Esophagus muscularis mucosa (tissue), 4 donors: ENCODE results near the gene ZNF546.

Experiments used
- EP300 ChIP-seq: sonication (generic); formaldehyde crosslinking; IDR thresholded peaks from one replicate; pipeline ENCODE4 v1.6.1; 2017; ENCODE audit warnings: antibody characterized with exemption
- POLR2A ChIP-seq: fragments of 450-650 bp; IDR thresholded peaks from one replicate; pipeline ENCODE4 v1.6.1; 2017; ENCODE audit warnings: antibody characterized with exemption, moderate library complexity, mild to moderate bottlenecking, low read depth
- POLR2AphosphoS5 ChIP-seq, 2 donors: sonication (generic); formaldehyde crosslinking; IDR thresholded peaks; one replicate each; pipeline ENCODE4 v1.6.1; 2017; ENCODE audit warnings: antibody characterized with exemption in 2 of 2
- TF ChIP-seq, protein P1 (sequence below), 3 experiments: fragments of 200-600 bp in 2 of 3; fragments of 450-650 bp in 1 of 3; sonication (generic) in 2 of 3; IDR thresholded peaks; one replicate each; pipeline ENCODE4 v1.5.1; 2017 to 2019; ENCODE audit warnings: antibody characterized with exemption in 3 of 3, mild to moderate bottlenecking in 2 of 3, moderate library complexity in 1 of 3

GRCh38 chr19:39951065-39951650, 45.7 kb upstream of the ZNF546 start:
- TF ChIP-seq, protein P1, sequence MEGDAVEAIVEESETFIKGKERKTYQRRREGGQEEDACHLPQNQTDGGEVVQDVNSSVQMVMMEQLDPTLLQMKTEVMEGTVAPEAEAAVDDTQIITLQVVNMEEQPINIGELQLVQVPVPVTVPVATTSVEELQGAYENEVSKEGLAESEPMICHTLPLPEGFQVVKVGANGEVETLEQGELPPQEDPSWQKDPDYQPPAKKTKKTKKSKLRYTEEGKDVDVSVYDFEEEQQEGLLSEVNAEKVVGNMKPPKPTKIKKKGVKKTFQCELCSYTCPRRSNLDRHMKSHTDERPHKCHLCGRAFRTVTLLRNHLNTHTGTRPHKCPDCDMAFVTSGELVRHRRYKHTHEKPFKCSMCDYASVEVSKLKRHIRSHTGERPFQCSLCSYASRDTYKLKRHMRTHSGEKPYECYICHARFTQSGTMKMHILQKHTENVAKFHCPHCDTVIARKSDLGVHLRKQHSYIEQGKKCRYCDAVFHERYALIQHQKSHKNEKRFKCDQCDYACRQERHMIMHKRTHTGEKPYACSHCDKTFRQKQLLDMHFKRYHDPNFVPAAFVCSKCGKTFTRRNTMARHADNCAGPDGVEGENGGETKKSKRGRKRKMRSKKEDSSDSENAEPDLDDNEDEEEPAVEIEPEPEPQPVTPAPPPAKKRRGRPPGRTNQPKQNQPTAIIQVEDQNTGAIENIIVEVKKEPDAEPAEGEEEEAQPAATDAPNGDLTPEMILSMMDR (IDR thresholded peaks at IDR 0.05), result no peak
- TF ChIP-seq POLR2A (no peak), POLR2AphosphoS5 (IDR thresholded peaks at IDR 0.05) (no peak), EP300 (no peak)
